Measurements from ENCODE around the gene MEI4. TPM values are rescaled to one million over a fixed set of nuclear protein-coding genes. Genes with fewer than 3 reads are reported as not detected.
"Not testable (repeated sequence)": the region's sequence is repeated elsewhere in the genome, so short reads cannot be mapped to it uniquely, and the experiment has no call there.

Gene MEI4
- total RNA-seq, 1 donor from 2014 or later, result 0.06 TPM

- no peak overlapping the region for H3K4me3 ChIP-seq (ENCODE audit: low read depth, low read length)
- DNase-seq (ENCODE audit: low read depth), result no peak
- TF ChIP-seq CTCF (conservative IDR thresholded peaks at IDR 0.05; ENCODE audit: low read depth, low read length), result no peak
These were observed 62.7 kb downstream of the MEI4 start for GRCh38 chr6:77715588-77715987.

- no peak for TF ChIP-seq CTCF (conservative IDR thresholded peaks at IDR 0.05; ENCODE audit: low read depth, low read length)
- DNase-seq (ENCODE audit: low read depth), result no peak
- H3K4me3 ChIP-seq (ENCODE audit: low read depth, low read length), result no peak overlapping the region
These were observed 63.5 kb downstream of the MEI4 start for GRCh38 chr6:77716311-77716710.

GRCh38 chr6:77736010-77736409 lies 83.2 kb downstream of the MEI4 start:
- not testable (repeated sequence) for H3K4me3 ChIP-seq (ENCODE audit: low read depth, low read length); DNase-seq (ENCODE audit: low read depth)

- H3K4me3 ChIP-seq (ENCODE audit: low read depth, low read length), result no peak overlapping the region
- DNase-seq (ENCODE audit: low read depth), result no peak
- peak; percentile 41 for TF ChIP-seq CTCF (conservative IDR thresholded peaks at IDR 0.05; ENCODE audit: low read depth, low read length)
These were observed 87.5 kb downstream of the MEI4 start for GRCh38 chr6:77740380-77740779.

GRCh38 chr6:77752156-77752555 lies 99.3 kb downstream of the MEI4 start:
- not testable (repeated sequence) for H3K4me3 ChIP-seq (ENCODE audit: low read depth, low read length)

GRCh38 chr6:77762386-77762785 lies 109.5 kb downstream of the MEI4 start:
- DNase-seq (ENCODE audit: low read depth), result no peak
- no peak for TF ChIP-seq CTCF (conservative IDR thresholded peaks at IDR 0.05; ENCODE audit: low read depth, low read length)
- no peak overlapping the region for H3K4me3 ChIP-seq (ENCODE audit: low read depth, low read length)

More at GRCh38 chr6:77752156-77752555, 99.3 kb downstream of the MEI4 start:
- DNase-seq (ENCODE audit: low read depth), result not testable (repeated sequence)

GRCh38 chr6:77763124-77763523 lies 110.3 kb downstream of the MEI4 start:
- DNase-seq (ENCODE audit: low read depth), result no peak
- no peak for TF ChIP-seq CTCF (conservative IDR thresholded peaks at IDR 0.05; ENCODE audit: low read depth, low read length)

GRCh38 chr6:77764364-77764763 lies 111.5 kb downstream of the MEI4 start:
- no peak overlapping the region for H3K4me3 ChIP-seq (ENCODE audit: low read depth, low read length)
- DNase-seq (ENCODE audit: low read depth), result no peak
- TF ChIP-seq CTCF (conservative IDR thresholded peaks at IDR 0.05; ENCODE audit: low read depth, low read length), result no peak

More at GRCh38 chr6:77763124-77763523, 110.3 kb downstream of the MEI4 start:
- no peak overlapping the region for H3K4me3 ChIP-seq (ENCODE audit: low read depth, low read length)
